B cell (primary cell): ENCODE measurements around the gene PGAM2. TPM values are rescaled to one million over a fixed set of nuclear protein-coding genes. Genes with fewer than 3 reads are reported as not detected.

Source experiments
- ATAC-seq: fragments of 200-7000 bp; cut with Tn5 transposase; one replicate; pipeline ENCODE4 v1.10.0; 2021; ENCODE audit warnings: low read depth, mild to moderate bottlenecking, moderate number of reproducible peaks, moderate library complexity
- CTCF ChIA-PET: fragments of 350-600 bp; sonication (Branson Sonifier 250); formaldehyde crosslinking; loops from one replicate; lab custom pipeline; 2021; ENCODE audit warnings: antibody characterized with exemption, inconsistent platforms; lab: Charles Lee
- POLR2A ChIA-PET: fragments of 350-600 bp; sonication (Branson Sonifier 250); formaldehyde crosslinking; loops from one replicate; lab custom pipeline; 2021; ENCODE audit warnings: antibody characterized with exemption; lab: Charles Lee
- DNase-seq: peaks from one replicate; pipeline ENCODE4 v3.0.0; 2013
- H2AFZ ChIP-seq: 2 replicates; pipeline ENCODE4 v1.6.1; 2012; ENCODE audit warnings: mild to moderate bottlenecking, low read depth, low read length; ENCODE audit not compliant: insufficient read depth, poor library complexity, severe bottlenecking
- H3K27ac ChIP-seq, 2 donors: 1 replicate in 1 of 2; 2 replicates in 1 of 2; pipeline ENCODE4 v1.5.1; 2012 to 2013; ENCODE audit warnings: low read length in 2 of 2, mild to moderate bottlenecking in 2 of 2, moderate library complexity in 1 of 2
- H3K27me3 ChIP-seq, 4 experiments: fragments of 200-600 bp in 1 of 4; sonication (generic) in 1 of 4; replicated peaks in 1 of 4; 1 replicate in 2 of 4; 2 replicates in 2 of 4; pipeline versions ENCODE4 v1.6.1 to v1.7.0; 2013 to 2016; ENCODE audit warnings: low read length in 3 of 4, mild to moderate bottlenecking in 2 of 4, mixed read lengths in 1 of 4, moderate library complexity in 1 of 4; ENCODE audit not compliant: insufficient read depth in 4 of 4, control insufficient read depth in 3 of 4; ENCODE audit errors: control extremely low read depth in 1 of 4
- H3K36me3 ChIP-seq, 2 experiments: replicated peaks in 1 of 2; 1 replicate in 1 of 2; 2 replicates in 1 of 2; pipeline versions ENCODE4 v1.6.1 to v1.7.1; 2013; ENCODE audit warnings: low read length in 1 of 2; ENCODE audit not compliant: insufficient read depth in 2 of 2, control insufficient read depth in 1 of 2; ENCODE audit errors: control extremely low read depth in 1 of 2, extremely low read depth in 1 of 2
- H3K4me1 ChIP-seq, 2 donors: fragments of 200-600 bp in 1 of 2; sonication (generic) in 1 of 2; 1 replicate in 1 of 2; 2 replicates in 1 of 2; pipeline versions ENCODE4 v1.5.1 to v1.6.1; 2013 to 2017; ENCODE audit warnings: low read length in 2 of 2; ENCODE audit not compliant: control insufficient read depth in 2 of 2, insufficient read depth in 2 of 2
- H3K4me2 ChIP-seq: replicated peaks from 2 replicates; pipeline ENCODE3; 2012; ENCODE audit warnings: mild to moderate bottlenecking, low read depth, low read length; ENCODE audit not compliant: poor library complexity, severe bottlenecking
- H3K4me3 ChIP-seq, 5 experiments: fragments of 200-600 bp in 1 of 5; sonication (generic) in 1 of 5; 1 replicate in 3 of 5; 2 replicates in 2 of 5; pipeline versions ENCODE4 v1.5.1 to v1.7.0; 2011 to 2016; ENCODE audit warnings: low read length in 4 of 5, mild to moderate bottlenecking in 4 of 5, low read depth in 2 of 5, control low read depth in 1 of 5, moderate library complexity in 1 of 5; ENCODE audit not compliant: insufficient read depth in 1 of 5; ENCODE audit errors: control extremely low read depth in 1 of 5, extremely low read depth in 1 of 5
- H3K79me2 ChIP-seq: fragments of 200-600 bp; sonication (generic); one replicate; pipeline ENCODE4 v1.6.0; 2016; ENCODE audit warnings: low read length; ENCODE audit not compliant: control insufficient read depth, insufficient read depth
- H3K9ac ChIP-seq: fragments of 200-600 bp; sonication (generic); 2 replicates; pipeline ENCODE4 v1.6.1; 2017; ENCODE audit warnings: mild to moderate bottlenecking, low read length, moderate library complexity
- H3K9me3 ChIP-seq, 3 donors: one replicate each; pipeline versions ENCODE4 v1.6.1 to v1.7.1; 2013; ENCODE audit warnings: low read length in 2 of 3; ENCODE audit not compliant: control insufficient read depth in 2 of 3, insufficient read depth in 1 of 3; ENCODE audit errors: control extremely low read depth in 1 of 3
- H4K20me1 ChIP-seq: 2 replicates; pipeline ENCODE4 v1.6.0; 2012; ENCODE audit warnings: mild to moderate bottlenecking, low read length; ENCODE audit not compliant: insufficient read depth, control insufficient read depth, poor library complexity, severe bottlenecking
- H3K27ac Mint-ChIP-seq: one replicate; pipeline ENCODE4 v1.8.0; 2021; ENCODE audit warnings: mixed read lengths
- H3K27me3 Mint-ChIP-seq: one replicate; pipeline ENCODE4 v1.8.0; 2021; ENCODE audit warnings: mixed read lengths
- H3K4me1 Mint-ChIP-seq: one replicate; pipeline ENCODE4 v1.8.0; 2021; ENCODE audit warnings: mixed read lengths
- H3K4me3 Mint-ChIP-seq: one replicate; pipeline ENCODE4 v1.8.0; 2021; ENCODE audit warnings: mixed read lengths
- H3K9me3 Mint-ChIP-seq: one replicate; pipeline ENCODE4 v1.8.0; 2022; ENCODE audit warnings: mixed read lengths; ENCODE audit not compliant: insufficient read depth
- CTCF ChIP-seq: fragments of 200-600 bp; IDR thresholded peaks from one replicate; pipeline ENCODE4 v1.8.0; 2022; ENCODE audit warnings: antibody characterized with exemption, mild to moderate bottlenecking
- EZH2 ChIP-seq: IDR thresholded peaks from 2 replicates; pipeline ENCODE4 v1.6.1; 2012; ENCODE audit warnings: borderline replicate concordance, low read depth, mild to moderate bottlenecking, moderate library complexity, low read length; ENCODE audit not compliant: insufficient read depth, poor library complexity, severe bottlenecking
- WGBS: methylation state at CpG from one replicate; pipeline ENCODE4 v1.1.5; 2013; ENCODE audit warnings: missing lambda C conversion rate; ENCODE audit not compliant: insufficient coverage; 5-methylcytosine and 5-hydroxymethylcytosine counted together
- intact Hi-C: fragments of 100-400 bp; cut with micrococcal nuclease; formaldehyde crosslinking; loops from one replicate; pipeline ENCODE4 v1.10.0; 2022
- polyA plus RNA-seq: library from polyadenylated mRNA; depleted of rRNA; stranded (reverse); fragments of >200 nt; gene quantifications from 2 replicates; pipeline ENCODE4 v1.2.3, GENCODE V29; 2012
- total RNA-seq, 2 donors: library from RNA; stranded (reverse); fragments of 120-200 nt in 1 of 2; gene quantifications; 1 replicate in 1 of 2; 2 replicates in 1 of 2; pipeline versions ENCODE4 v1.2.3 to v1.2.4, GENCODE V29; 2013 to 2022

PGAM2 gene
- total and polyA plus RNA-seq, 2 donors (not counting 1 experiment from before 2014, with no cell fraction given): 0.69 to 3.2 TPM

- intact Hi-C loops: loop anchor here (10.0 kb wide), 1 partner anchor 977 kb away; no protein-coding TSS in a partner anchor
- TF ChIP-seq EZH2: no peak
- no peak for TF ChIP-seq CTCF
- WGBS: 89% methylated on average over 6 of the region's 7 CpGs
- CTCF ChIA-PET: interaction anchor here (2.1 to 2.8 kb wide), 2 partner anchors 10 to 13 kb away, joined by 6 to 17 read pairs; no protein-coding TSS in a partner anchor
- Histone ChIP-seq H3K4me2 (peak overlapping the region; percentile 93), H2AFZ (no peak overlapping the region), H3K4me3 (no peak overlapping the region), H3K9me3 (no peaks in the 10 kb centered on the region), H3K4me1 (peaks cover 76 to 86% of the 10 kb centered on the region in 2 donors), H4K20me1 (peaks cover 72% of the 10 kb centered on the region), H3K36me3 (peaks cover 0 to 55% of the 10 kb centered on the region in 2 experiments), H3K27ac (peak overlapping the region; percentile 25 to 96), H3K9ac (no peak overlapping the region), H3K27me3 (no peaks in the 10 kb centered on the region), H3K79me2 (peaks cover 95% of the 10 kb centered on the region)
- Mint-ChIP-seq H3K9me3 (no peaks in the 10 kb centered on the region), H3K27me3 (no peaks in the 10 kb centered on the region), H3K4me3 (peak overlapping the region; percentile 38), H3K27ac (peak overlapping the region; percentile 79), H3K4me1 (peaks cover 84% of the 10 kb centered on the region)
- DNase-seq (no peak), ATAC-seq (no peak)
- POLR2A ChIA-PET: interaction anchor here (0.6 to 2.7 kb wide), 2 partner anchors 11 to 33 kb away, joined by 6 to 18 read pairs; no protein-coding TSS in a partner anchor
Observed at GRCh38 chr7:44048031-44048795, 17.2 kb downstream of the PGAM2 start.
